Bronchial epithelial cell (primary cell): ENCODE results near the gene SAA4. TPM values are rescaled to one million over a fixed set of nuclear protein-coding genes. Genes with fewer than 3 reads are reported as not detected.

ENCODE experiments used
- DNase-seq: peaks from one replicate; pipeline ENCODE4 v3.0.0-alpha.2; 2010; ENCODE audit warnings: low read depth
- FAIRE-seq: peaks from 2 replicates; lab custom pipeline; 2011; peaks lifted over from hg19 to GRCh38; lab: Jason Lieb, UNC
- H3K27me3 ChIP-seq: 2 replicates; pipeline ENCODE4 v1.5.1; 2011; ENCODE audit warnings: low read length; ENCODE audit not compliant: control insufficient read depth, insufficient read depth
- H3K36me3 ChIP-seq: 2 replicates; pipeline ENCODE4 v1.5.1; 2011; ENCODE audit warnings: low read length; ENCODE audit not compliant: control insufficient read depth, insufficient read depth
- H3K4me3 ChIP-seq: 2 replicates; pipeline ENCODE4 v1.5.1; 2011; ENCODE audit warnings: mild to moderate bottlenecking, low read depth, low read length, control low read depth
- CTCF ChIP-seq: IDR thresholded peaks from 2 replicates; pipeline ENCODE4 v1.5.1; 2011; ENCODE audit warnings: mild to moderate bottlenecking, moderate library complexity, low read length, control low read depth, inconsistent platforms; ENCODE audit not compliant: insufficient read depth, severe bottlenecking
- total RNA-seq: library from RNA; depleted of rRNA; stranded (reverse); fragments of >200 nt; gene quantifications from 2 replicates; pipeline ENCODE4 v1.2.1, GENCODE V29; 2014

The SAA4 gene
- total RNA-seq, 1 donor from 2014 or later = not detected

- no peak for DNase-seq
- no peak overlapping the region for H3K4me3 ChIP-seq
- no peak for FAIRE-seq
- H3K36me3 ChIP-seq = no peaks in the 10 kb centered on the region
- no peak for TF ChIP-seq CTCF
- H3K27me3 ChIP-seq = peaks cover 1% of the 10 kb centered on the region
Observed at GRCh38 chr11:18235394-18236334, 938 bp downstream of the SAA4 start.

- Histone ChIP-seq H3K27me3 (no peaks in the 10 kb centered on the region), H3K36me3 (no peaks in the 10 kb centered on the region), H3K4me3 (no peak overlapping the region)
- FAIRE-seq = no peak
- DNase-seq = no peak
- TF ChIP-seq CTCF = no peak
Observed at GRCh38 chr11:18233912-18234311, 2.7 kb downstream of the SAA4 start.

- no peaks in the 10 kb centered on the region for H3K27me3 ChIP-seq
- TF ChIP-seq CTCF = no peak
- DNase-seq = no peak
- no peak for FAIRE-seq
- H3K36me3 ChIP-seq = no peaks in the 10 kb centered on the region
- no peak overlapping the region for H3K4me3 ChIP-seq
Observed at GRCh38 chr11:18230859-18231258, 5.7 kb downstream of the SAA4 start.

- H3K4me3 ChIP-seq = no peak overlapping the region
- no peak for TF ChIP-seq CTCF
- DNase-seq = no peak
- FAIRE-seq = no peak
- no peaks in the 10 kb centered on the region for H3K27me3 ChIP-seq
- no peaks in the 10 kb centered on the region for H3K36me3 ChIP-seq
Observed at GRCh38 chr11:18229501-18229900, 7.1 kb downstream of the SAA4 start.

- no peak for FAIRE-seq
- no peak overlapping the region for H3K4me3 ChIP-seq
- no peaks in the 10 kb centered on the region for H3K27me3 ChIP-seq
- TF ChIP-seq CTCF = no peak
- no peak for DNase-seq
- no peaks in the 10 kb centered on the region for H3K36me3 ChIP-seq
Observed at GRCh38 chr11:18225913-18226312, 10.7 kb downstream of the SAA4 start.
